GM18508 (cell line): ENCODE results near the gene HIVEP3.

Experiments used
- ATAC-seq: cut with Tn5 transposase; IDR thresholded peaks from one replicate; pipeline ENCODE4 v1.9.1; 2021; ENCODE audit warnings: moderate number of reproducible peaks; ENCODE audit not compliant: insufficient read depth, unreplicated experiment

Gene HIVEP3

DNA sequence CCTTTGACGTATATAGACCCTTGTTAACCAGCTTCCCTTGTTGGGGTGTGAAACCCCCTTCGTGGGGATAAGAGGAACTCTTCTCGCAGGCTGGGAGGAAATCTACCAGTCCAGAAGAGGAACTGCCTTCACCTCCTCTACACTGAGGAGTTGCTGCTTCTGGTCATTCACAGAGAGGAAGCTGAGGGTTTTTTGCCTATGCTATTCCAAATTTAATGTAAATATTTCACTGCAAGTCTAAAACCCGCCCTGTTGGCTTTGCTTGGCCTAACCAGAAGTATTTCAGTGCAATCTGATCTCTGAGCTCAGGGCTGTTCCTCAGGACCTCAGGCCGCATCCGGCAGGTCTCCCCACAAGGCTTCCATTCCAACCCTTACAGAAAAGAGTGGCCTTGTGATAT lies 150.1 kb downstream of the HIVEP3 start:
- no peak for ATAC-seq

DNA sequence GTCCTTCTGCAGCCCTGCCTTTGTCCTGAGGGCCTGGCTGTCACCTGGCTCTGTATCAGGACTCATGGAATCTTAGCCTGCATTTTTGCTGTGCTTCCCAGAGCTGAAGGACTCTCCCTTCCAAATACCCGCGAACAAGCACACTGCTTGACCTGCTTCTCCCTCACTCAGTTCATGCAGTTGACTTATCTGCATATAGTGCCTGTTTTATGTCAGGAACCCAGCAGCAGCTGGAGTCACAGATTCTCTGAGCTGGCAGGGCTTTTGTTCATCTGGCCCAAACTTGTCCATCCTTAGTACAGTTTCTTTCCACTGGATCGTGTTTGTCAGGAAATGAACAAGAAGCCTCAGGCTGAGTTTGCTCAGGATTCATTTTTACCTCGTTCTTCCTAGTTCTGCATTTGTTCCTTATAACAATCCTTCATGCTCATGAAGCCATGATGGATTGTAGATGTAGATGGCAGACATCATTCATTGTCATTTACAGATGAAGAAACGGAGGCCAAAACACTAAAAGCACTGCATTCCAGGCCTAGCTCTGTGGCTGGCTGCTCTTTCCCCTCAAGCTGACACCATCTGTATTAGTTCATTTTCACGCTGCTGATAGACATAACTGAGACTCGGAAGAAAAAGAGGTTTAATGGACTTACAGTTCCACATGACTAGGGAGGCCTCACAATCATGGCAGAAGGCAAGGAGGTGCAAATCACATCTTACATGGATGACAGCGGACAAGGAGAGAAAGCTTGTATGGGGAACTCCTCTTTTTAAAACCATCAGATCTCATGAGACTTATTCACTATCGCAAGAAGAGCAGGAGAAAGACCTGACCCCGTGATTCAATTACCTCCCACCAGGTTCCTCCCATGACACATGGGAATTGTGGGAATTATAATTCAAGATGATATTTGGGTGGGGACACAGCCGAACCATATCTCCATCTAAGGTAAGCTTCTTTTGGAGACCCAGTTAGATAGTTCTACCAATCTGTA lies 150.9 kb downstream of the HIVEP3 start:
- no peak for ATAC-seq

DNA sequence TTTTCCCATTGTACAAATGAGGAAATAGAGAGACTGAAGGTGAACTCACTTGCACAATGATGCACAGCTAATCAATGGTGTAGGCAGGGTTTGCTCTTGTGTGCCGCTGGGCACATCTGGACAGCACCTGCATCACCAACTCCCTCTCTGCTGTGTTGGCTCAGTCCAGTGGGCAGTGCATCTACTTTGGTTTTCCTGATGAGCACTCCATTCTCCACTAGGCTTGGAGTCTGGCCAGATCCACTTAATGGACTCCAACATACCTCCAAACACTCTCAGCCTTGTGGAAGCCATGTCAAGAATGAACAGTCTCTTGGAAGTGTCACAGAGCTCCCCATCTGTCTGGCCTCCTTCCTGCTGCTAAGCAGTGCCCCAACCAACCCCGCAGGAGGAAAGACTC lies 152.2 kb downstream of the HIVEP3 start:
- no peak for ATAC-seq

DNA sequence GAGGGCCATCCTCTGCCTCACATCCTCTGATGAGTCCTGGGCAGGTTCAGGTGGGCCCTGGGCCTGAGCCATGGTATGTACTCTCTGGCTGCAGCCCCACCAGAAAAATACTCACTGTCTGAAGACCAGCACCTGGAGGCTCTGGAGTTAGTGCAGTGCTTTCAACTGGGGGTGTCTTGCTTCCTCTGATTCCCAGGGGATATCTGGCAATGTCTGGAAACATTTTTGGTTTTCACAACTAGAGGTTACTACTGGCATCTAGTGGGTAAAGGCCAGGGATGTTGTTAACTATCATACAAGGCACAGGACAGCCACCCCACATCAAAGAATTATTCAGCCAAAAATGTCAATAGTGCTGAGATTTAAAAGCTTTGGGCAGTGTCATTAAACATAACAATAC lies 152.7 kb downstream of the HIVEP3 start:
- no peak for ATAC-seq

DNA sequence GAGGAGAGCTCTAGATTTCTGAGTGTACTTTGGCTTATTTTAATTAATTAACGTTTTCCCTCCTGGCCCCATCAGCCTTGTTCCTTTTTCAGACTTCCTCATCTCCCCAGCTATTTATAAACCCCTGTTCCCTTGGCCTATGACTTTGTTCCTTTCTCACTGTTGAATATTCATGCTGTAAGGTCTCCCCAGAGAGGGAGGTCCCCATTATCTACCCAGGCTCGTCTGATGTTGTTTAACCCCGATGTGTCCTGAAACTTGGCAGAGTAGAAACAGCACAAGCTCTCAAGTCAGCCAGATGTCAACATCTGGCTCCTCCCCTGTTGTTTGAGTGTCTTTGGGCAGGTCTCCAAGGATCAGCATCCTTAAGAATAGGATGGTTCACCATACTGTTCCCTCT lies 153.6 kb downstream of the HIVEP3 start:
- ATAC-seq = no peak

DNA sequence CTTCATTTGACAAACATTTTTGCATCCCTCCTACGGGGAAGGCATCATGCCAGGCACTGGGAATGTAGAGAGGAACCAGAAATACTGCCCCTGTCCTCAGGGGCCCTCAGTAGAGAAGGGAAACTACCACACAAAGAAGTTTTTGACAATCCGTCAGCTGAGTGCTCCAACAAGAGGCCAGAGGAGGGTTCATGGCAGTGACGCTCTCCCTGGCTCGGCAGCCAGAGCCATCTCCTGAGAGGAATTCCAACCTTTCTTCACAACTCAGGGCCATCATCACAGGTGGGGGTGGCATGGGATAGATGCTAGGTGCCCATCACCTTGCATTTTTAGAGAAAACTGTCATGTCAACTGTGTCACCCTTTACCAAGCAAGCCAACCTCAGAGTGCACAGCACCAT lies 154.1 kb downstream of the HIVEP3 start:
- no peak for ATAC-seq

DNA sequence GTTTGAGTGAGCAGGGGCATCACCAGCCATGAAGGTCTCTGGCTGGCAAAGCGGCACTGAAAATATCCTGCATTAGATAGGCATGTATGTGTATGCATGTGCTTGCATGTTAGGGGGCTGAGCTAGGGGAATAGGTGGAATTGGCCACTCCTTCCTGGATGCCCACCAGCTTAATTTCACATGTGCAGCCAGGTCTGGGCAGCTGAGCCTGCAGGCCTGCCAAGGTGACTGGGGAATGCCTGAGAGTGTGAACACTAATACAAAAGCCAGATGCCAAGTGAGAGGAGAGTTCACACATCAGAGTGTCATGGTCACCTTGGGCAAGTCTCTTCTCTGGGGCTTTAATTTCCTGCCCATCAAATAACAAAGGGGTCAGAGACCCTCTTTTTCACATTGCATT lies 155.9 kb downstream of the HIVEP3 start:
- ATAC-seq = no peak

DNA sequence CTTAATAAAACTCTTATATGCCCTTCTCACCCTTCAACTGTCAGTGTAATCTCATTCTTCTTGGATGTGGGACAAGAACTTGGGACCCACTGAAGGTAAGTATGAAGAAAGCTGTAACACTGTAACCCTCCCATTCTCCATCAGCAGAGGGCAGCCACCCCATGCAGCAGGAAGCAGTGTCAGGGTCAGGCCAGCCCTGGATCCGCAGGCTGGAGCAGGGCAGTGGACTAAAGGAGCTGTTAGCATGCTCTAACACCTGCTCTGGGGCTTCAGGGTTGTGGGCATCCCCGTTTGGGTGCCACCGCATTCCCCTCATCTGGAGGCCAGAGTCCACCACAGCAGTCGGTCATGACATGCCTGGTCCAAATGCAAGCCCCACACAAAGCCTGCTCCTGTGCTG lies 156.5 kb downstream of the HIVEP3 start:
- ATAC-seq = no peak

DNA sequence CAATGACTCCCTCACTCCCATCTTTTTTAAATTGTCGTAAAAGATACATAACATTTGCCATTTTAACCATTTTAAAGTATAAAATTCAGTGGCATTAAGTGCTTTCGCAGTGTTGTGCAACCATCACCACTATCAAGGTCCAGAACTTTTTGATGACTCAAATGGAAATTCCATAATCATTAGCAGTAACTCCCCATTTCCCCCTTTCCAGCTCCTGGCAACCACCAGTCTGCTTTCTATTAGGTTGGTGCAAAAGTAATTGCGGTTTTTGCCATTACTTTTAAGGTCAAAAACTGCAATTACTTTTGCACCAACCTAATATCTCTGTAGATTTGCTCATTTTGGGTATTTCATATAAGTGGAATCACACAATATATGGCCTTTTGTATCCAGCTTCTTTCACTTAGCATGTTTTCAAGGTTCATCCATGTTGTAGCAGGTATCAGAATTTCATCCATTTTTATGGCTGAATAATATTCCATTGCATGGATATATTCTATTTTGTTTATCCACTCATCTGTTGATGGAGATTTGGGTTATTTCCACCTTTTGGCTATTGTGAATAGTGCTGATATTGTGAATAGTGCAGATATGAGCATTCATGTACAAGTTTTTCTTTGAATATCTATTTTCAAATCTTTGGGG lies 159.7 kb downstream of the HIVEP3 start:
- ATAC-seq = no peak

DNA sequence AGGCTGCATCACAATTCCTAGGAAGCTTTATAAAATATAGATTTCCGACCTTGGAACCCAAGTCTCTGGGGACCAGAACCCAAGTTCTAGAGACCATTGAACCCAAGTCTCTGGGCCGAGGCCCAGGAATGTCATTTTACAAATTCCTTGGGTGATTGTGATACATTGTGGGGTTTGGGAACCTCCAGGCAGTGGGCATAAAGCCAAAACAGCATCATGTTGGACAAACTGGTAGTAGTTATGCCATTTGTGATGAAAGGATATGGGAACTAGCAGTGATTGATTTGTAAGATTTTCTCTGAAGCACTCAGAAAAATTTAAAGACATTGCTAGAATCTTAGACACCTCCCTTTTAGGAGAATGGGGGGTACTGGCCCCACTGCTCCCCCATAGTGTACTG lies 160.2 kb downstream of the HIVEP3 start:
- no peak for ATAC-seq

DNA sequence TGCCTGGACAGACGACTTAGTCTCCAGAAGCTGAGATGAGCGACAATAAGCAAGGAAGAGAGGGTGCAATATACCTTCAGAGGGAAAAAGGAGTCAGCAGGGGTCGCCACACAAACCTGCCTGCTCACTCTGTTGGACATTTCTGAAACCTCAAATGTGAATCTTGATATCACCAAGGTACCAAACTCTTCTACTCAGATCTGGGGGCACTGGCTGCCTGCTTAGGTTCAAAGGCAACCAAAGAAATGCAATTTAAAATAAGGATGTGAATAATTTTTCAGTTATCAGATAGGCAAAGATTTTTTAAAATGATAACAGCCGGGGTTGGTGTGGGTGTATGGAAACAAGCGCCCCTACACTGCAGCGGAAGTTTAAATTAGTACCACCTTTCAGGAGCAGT lies 164.2 kb downstream of the HIVEP3 start:
- no peak for ATAC-seq

DNA sequence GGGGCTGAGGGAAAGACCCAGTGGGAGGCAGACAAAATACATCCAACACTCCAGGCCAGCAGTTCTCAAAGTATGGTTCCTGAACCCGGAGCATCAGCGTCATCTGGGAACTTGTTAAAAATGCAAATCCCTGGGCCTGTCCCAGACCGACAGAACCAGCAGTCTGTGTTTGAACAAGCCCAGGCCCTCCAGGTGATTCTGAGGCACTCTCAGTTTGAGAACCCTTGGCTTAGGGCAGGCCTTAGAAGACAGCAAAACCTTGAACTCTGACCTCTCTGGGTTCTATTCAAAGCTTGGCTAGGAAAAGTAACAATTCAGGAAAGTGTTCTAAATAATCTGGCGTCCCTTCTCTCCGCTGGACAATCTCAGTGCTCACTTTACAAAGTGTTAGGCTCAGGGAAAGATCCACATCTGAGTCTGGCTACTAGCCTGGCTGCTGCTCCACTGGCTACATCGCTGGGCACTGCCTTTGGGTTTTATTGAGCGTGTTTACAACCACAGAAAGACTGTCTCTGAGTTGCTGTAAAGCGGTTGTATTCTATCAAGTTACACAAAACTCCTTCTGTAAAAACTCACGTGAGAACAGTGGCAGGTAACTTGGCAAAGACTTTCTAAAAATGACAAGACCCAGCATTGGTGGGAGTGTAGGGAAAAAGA lies 166.1 kb downstream of the HIVEP3 start:
- ATAC-seq = no peak

DNA sequence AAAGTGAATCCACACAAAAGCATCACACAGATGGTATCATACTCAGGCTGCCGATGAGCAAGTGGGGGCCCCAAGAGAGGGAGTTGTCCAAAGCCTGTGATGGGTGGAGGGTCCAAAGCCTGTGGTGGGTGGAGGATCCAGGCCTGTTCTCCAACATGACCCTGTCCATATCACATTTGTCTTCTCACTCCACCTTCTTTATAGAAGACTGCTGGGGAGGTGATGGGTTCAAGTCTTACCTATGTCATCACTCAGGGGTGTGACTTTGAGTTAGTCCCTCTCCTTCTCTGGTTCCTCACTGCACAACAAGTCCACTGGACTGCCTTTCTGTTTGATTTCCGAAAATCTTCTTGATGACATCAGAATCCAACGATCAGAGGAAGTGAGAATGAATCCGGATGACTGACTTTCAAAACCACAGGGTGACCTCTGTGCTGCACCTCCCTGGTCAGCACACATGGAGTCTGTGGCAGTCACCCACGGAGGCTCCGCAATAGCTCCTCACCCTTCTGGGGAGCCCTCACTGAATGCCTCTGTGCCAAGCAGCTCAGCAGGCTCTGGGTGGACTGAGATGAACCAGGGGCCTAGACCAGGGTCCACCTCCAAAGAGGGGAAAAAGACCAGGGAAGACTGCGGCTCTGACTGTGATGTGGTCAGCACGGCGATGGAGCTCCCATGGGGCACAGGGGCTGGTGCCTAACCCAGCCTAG lies 166.8 kb downstream of the HIVEP3 start:
- ATAC-seq = no peak

DNA sequence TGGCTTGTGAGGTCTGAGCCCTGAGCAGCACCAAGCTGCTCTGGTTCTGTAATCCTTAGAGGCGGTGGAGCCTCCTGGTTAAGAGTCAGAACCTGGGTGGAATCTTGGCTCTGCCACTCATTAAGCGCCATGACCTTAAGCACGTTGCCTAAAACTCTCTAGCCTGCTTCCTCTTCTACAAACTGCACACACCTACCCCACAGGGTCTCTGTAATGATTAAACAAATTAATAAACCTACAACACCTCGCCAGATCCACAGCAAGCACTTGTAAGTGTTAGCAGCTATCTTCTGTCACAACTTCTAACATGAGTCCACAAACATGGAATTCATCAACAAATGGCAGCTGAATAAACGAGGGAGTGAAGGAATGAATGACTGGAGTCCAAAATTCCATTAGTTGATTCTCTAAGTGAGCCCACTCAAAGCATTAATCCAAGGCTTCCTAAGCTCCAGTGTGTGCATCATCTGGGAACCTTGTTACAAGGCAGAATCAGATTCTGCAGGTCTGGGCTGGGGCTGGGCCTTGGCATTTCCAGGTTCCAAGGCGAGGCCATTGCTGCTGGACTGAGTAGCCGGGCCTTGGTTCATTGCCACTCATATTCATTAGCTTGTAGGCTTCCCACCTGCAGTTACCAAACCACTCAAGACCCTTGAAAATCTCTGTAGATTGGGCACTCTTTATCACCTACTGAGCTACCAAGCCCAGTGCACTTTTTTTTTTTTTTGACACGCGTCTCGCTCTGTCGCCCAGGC lies 168.6 kb downstream of the HIVEP3 start:
- no peak for ATAC-seq

DNA sequence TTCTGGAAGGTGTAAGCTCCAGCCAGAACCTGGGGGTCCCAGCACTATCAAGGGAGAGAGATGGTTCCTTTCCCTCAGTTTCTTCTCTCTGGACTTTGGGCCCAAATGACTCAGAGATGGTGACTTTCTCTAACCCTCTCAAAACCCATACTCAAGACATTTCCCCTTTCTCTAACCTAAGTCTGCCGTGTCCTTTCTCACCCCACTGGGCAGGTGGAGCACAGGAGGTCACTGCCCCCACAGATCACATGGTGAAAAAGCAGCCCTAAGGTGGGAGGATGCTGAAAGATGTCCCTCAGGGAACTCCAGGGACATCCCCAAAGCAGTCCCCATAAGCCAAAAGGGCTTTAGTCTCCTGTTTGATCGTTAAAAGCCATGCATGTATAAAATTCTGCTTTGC lies 173.7 kb downstream of the HIVEP3 start:
- ATAC-seq = no peak

DNA sequence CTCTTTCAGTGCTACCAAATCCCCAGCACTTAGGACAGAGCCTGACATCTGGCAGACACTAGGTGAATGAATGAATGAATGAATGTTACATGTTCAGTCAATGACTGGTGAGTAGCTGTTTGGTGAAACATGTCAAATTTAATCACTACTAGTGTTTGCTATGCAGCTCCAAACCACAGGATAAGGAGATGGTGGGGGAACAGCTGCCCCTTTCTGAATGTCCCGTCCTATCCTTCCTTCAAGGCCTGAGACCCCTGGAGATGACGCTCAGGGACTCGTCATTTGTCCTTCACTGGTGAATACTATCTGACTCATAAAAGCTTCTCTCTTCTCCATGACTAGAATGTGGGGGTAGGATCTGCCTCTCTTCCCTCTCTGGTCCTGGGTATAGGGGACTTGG lies 175.4 kb downstream of the HIVEP3 start:
- ATAC-seq = no peak

DNA sequence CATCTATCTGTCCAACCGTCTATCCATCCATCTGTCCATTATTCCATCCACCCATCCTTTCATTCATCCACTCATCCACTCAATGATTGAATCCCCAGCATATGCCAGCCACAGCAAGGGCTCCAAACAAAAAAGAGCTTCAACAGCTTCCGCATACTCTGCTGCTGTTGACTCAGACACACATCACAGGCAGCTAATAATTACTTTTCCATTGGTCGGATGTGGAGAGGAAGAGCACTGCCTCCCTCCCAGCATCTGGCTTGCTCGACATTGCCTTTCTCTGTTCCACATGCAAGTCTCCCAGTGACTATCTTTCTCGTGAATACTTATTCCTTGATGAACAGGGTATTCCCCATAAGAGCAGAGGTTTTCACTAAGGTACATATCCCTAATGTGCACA lies 176.5 kb downstream of the HIVEP3 start:
- ATAC-seq = no peak

DNA sequence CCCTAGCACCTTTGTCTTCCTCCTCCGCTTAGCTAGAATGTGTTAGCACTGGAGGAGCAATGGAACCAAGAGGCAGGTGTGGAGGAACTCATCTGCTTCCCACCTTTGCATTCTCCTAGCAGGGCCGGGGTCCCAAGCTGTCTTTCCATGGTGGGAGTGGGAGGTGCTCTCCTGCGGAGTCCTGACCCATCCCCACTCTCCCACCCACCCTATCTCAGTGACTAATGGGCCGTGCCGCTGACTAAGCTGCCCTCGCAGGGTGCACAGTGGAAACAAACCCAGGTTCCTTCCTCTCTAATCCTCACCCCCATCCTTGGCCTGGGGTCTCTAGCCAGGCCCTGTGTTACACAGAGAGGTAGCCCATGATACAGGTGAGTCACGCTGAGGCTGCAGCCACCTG lies 177.5 kb downstream of the HIVEP3 start:
- no peak for ATAC-seq

DNA sequence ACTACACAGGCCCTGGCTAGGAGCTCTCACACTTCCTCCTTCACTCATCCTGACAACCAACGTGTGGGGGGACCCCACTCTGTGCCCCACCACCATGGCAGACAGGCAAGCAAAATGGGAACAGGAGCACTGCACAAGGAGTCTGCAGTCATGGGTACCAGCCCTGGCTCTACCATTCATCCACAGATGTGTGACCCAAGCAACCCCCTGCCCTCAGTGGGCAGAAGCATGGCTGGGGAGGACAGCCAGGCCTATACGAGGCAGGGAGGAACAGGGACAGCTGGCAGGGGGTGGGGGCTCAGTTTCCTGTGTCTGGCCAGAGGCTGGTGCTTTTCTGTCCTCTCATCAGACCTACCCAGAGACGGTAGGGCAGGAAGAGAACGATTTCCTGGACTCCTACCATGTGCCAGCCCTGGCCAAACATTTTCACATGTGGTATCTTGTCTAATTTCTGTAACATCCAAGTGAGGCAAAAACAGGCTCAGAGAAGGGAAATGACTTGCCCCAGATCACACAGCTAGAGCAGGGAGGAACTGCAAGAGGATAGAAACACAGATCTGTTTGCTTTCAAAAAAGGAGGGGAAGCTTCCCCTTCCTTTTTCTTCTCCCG lies 178.0 kb downstream of the HIVEP3 start:
- ATAC-seq = no peak

DNA sequence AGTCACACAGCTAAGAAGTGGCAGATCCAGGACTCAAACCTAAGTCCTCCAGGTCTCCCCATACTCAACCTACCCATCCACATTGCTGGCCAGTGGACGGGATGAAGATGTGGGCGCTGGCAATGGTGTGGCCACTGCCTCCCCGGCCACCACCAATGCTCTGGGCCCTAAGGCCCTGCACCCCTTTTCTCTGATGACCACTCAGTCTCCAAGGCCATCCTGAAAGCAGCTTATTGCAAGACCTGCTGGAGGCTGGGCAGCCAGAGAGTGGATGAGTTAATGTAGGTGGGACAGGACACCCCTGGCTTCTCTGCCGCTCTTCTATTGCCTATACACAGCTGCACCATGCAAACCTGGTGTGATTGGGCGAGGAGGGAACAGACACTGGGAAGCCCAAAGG lies 178.7 kb downstream of the HIVEP3 start:
- no peak for ATAC-seq
